ENCODE results near the gene DGCR8. TPM values are rescaled to one million over a fixed set of nuclear protein-coding genes. Genes with fewer than 3 reads are reported as not detected.

DGCR8 gene
- total RNA-seq, 2 donors from 2014 or later, result 8.3 to 12.1 TPM

DNA sequence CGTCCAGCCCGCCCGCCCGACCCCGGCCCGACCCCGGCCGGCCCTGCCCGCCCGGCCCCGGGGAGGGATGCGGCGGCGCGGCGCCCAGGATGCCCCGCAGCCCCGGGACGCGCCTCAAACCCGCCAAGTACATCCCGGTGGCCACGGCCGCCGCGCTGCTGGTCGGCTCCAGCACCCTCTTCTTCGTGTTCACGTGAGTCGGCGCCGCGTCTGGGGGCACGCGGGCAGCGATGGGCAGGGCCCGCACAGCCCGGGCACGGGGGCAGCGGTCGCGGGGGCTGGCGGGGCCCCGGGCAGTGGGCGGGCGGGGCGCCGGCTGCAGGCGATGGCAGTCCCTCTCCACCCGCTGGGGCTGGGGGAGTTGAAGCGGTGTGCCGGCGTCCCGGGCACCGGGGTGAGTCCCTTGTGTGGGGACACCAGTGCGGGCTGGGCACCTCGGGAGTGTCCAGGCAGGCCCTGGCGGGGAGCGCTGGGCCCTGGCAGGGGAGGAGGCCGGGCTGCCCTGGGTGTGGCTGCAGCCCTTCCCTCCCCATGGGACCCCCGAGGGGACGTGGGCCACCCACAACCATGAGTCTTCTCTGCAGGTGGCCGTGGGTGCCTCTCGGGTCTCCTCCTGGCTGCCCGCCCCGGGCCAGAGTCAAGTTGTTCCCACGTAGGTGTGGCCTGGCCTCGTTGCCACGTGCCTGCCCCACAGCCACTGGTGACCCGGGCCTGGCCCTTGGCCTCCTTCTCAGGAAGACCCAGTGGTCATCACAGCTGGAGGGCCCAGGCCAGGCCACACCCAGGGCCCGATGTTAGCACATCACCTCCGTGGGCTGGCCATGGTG is 52.0 kb downstream of the DGCR8 start:
- peaks cover 0 to 57% of the 10 kb centered on the region in 2 donors for H3K4me1 ChIP-seq
- no peaks in the 10 kb centered on the region for H3K27me3 ChIP-seq
- TF ChIP-seq, protein P1, sequence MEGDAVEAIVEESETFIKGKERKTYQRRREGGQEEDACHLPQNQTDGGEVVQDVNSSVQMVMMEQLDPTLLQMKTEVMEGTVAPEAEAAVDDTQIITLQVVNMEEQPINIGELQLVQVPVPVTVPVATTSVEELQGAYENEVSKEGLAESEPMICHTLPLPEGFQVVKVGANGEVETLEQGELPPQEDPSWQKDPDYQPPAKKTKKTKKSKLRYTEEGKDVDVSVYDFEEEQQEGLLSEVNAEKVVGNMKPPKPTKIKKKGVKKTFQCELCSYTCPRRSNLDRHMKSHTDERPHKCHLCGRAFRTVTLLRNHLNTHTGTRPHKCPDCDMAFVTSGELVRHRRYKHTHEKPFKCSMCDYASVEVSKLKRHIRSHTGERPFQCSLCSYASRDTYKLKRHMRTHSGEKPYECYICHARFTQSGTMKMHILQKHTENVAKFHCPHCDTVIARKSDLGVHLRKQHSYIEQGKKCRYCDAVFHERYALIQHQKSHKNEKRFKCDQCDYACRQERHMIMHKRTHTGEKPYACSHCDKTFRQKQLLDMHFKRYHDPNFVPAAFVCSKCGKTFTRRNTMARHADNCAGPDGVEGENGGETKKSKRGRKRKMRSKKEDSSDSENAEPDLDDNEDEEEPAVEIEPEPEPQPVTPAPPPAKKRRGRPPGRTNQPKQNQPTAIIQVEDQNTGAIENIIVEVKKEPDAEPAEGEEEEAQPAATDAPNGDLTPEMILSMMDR (IDR thresholded peaks at IDR 0.05), result no peak
- peak overlapping the region; percentile 83 to 88 for H3K4me3 ChIP-seq
- no peaks in the 10 kb centered on the region for H3K9me3 ChIP-seq
- peak overlapping the region; percentile 62 to 85 for H3K27ac ChIP-seq
- no peak for DNase-seq (ENCODE audit: low spot score)
- H3K36me3 ChIP-seq, result peaks cover 7% of the 10 kb centered on the region

- Histone ChIP-seq H3K4me3 (peak overlapping the region; percentile 83 to 88), H3K9me3 (no peaks in the 10 kb centered on the region), H3K4me1 (peaks cover 0 to 64% of the 10 kb centered on the region in 2 donors), H3K27ac (peak overlapping the region; percentile 62 to 85), H3K36me3 (no peaks in the 10 kb centered on the region), H3K27me3 (no peaks in the 10 kb centered on the region)
- TF ChIP-seq, protein P1 (IDR thresholded peaks at IDR 0.05), result no peak
- no peak for DNase-seq (ENCODE audit: low spot score)
Observed at GRCh38 chr22:20132686-20133246, 52.7 kb downstream of the DGCR8 start.

DNA sequence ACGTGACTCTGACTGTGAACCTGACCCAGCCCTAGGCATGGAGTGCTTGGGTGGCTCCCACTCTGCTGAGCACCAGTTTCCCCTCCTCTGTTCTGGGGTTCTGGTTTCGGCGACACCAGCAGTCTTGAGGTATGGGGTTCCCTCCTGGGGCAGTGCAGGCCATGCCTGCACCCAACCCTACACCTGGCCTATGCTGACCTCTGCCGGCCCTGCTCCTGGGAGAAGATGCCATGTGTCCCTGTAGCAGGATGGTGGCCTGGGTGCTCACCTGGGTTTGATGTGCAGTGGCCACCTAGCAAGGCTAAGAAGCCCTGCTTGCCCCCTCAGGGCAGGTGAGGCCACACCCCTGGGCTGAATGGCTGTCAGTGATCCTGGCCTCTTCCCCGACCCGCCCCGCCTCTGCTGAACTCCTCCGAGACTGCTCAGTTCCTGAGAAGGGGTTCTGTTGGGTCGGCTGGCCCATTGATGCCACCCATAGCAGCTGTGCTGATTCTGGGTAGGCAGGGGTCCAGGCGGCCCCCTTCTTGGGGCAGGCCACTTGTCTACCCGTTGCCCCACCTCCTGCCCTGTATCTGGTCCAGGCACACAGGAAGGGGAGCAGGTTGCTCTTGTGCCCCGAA is 54.0 kb downstream of the DGCR8 start:
- no peak overlapping the region for H3K4me3 ChIP-seq
- peaks cover 0 to 76% of the 10 kb centered on the region in 2 donors for H3K4me1 ChIP-seq
- H3K27me3 ChIP-seq, result no peaks in the 10 kb centered on the region
- no peak for DNase-seq (ENCODE audit: low spot score)
- TF ChIP-seq, protein P1 (IDR thresholded peaks at IDR 0.05), result no peak
- H3K9me3 ChIP-seq, result no peaks in the 10 kb centered on the region
- H3K36me3 ChIP-seq, result no peaks in the 10 kb centered on the region
- H3K27ac ChIP-seq, result no peak overlapping the region

DNA sequence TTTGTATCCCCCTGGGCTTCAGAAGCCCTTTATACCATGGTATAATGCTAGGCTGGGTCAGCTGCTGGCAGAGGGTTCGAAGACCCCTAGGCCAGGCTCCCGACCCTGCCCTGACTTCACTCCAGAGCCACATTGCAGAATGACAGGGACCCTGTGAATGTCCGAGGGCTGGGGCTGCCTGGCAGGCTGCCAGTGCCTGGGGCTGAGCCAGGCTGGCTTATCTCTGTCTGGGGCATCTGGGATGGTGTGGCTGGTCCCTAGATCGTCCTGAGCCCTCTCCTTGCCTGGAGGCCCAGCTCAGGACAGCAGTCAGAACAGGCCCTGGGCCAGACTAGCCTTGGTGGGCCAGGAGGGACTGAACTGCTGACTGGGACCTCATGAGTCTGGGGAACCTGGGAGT is 55.2 kb downstream of the DGCR8 start:
- no peaks in the 10 kb centered on the region for H3K27me3 ChIP-seq
- H3K9me3 ChIP-seq, result no peaks in the 10 kb centered on the region
- peaks cover 9% of the 10 kb centered on the region for H3K36me3 ChIP-seq
- no peak overlapping the region for H3K4me3 ChIP-seq
- H3K4me1 ChIP-seq, result peaks cover 0 to 77% of the 10 kb centered on the region in 2 donors
- peak overlapping the region; percentile 49 to 69 for H3K27ac ChIP-seq
- DNase-seq (ENCODE audit: low spot score), result no peak
- TF ChIP-seq, protein P1 (IDR thresholded peaks at IDR 0.05), result no peak

- peaks cover 0 to 70% of the 10 kb centered on the region in 2 donors for H3K4me1 ChIP-seq
- no peak overlapping the region for H3K4me3 ChIP-seq
- H3K27ac ChIP-seq, result peak overlapping the region; percentile 49 to 69
- no peaks in the 10 kb centered on the region for H3K27me3 ChIP-seq
- TF ChIP-seq, protein P1 (IDR thresholded peaks at IDR 0.05), result no peak
- no peaks in the 10 kb centered on the region for H3K9me3 ChIP-seq
- H3K36me3 ChIP-seq, result peaks cover 9% of the 10 kb centered on the region
- no peak for DNase-seq (ENCODE audit: low spot score)
Observed at GRCh38 chr22:20135806-20136602, 56.0 kb downstream of the DGCR8 start.

Data from right atrium auricular region (tissue), 2 donors.